Stomach smooth muscle (tissue), 2 donors: ENCODE results near the gene POLA1.
"Not testable (repeated sequence)": the region's sequence is repeated elsewhere in the genome, so short reads cannot be mapped to it uniquely, and the experiment has no call there.

Experiments
- H3K27ac ChIP-seq: one replicate; pipeline ENCODE4 v1.7.0; 2013; ENCODE audit warnings: mild to moderate bottlenecking, low read length, inconsistent platforms
- H3K27me3 ChIP-seq, 2 donors: one replicate each; pipeline ENCODE4 v1.7.0; 2013; ENCODE audit warnings: low read length in 2 of 2; ENCODE audit not compliant: insufficient read depth in 2 of 2, control insufficient read depth in 1 of 2
- H3K36me3 ChIP-seq, 2 donors: one replicate each; pipeline ENCODE4 v1.7.0; 2013; ENCODE audit warnings: low read length in 2 of 2; ENCODE audit not compliant: control insufficient read depth in 2 of 2, insufficient read depth in 2 of 2
- H3K4me1 ChIP-seq: one replicate; pipeline ENCODE4 v1.7.0; 2013; ENCODE audit warnings: low read length; ENCODE audit not compliant: control insufficient read depth, insufficient read depth
- H3K4me3 ChIP-seq, 2 donors: one replicate each; pipeline ENCODE4 v1.7.0; 2013; ENCODE audit warnings: low read length in 2 of 2
- H3K9ac ChIP-seq, 2 donors: one replicate each; pipeline ENCODE4 v1.7.0; 2013; ENCODE audit warnings: low read length in 2 of 2, mild to moderate bottlenecking in 1 of 2
- H3K9me3 ChIP-seq, 2 donors: one replicate each; pipeline ENCODE4 v1.7.0; 2013; ENCODE audit warnings: low read length in 2 of 2; ENCODE audit not compliant: control insufficient read depth in 2 of 2
- donor health status: healthy.
- donor health status: Pancreatic carcinoma.

Gene POLA1

GRCh38 chrX:24693453-24694202, at the start of gene POLA1:
Gene POLA1 (plus strand): TSS chrX:24693918. CDS start chrX:24693962, 44 bp downstream.
- H3K9ac ChIP-seq = peak within 1 kb of the TSS; percentile 47 to 63
- H3K4me1 ChIP-seq = no peaks in the 10 kb centered on the region
- peak within 1 kb of the TSS; percentile 68 for H3K27ac ChIP-seq
- no peaks in the 10 kb centered on the region for H3K9me3 ChIP-seq
- peak within 1 kb of the TSS; percentile 63 to 75 for H3K4me3 ChIP-seq
- no peaks in the 10 kb centered on the region for H3K36me3 ChIP-seq
- H3K27me3 ChIP-seq = no peaks in the 10 kb centered on the region

- H3K9ac ChIP-seq = peak overlapping the region in 1 of 2 donors; percentile 22
- H3K4me1 ChIP-seq = peaks cover 4% of the 10 kb centered on the region
- H3K9me3 ChIP-seq = no peaks in the 10 kb centered on the region
- peak overlapping the region; percentile 23 to 53 for H3K4me3 ChIP-seq
- H3K27ac ChIP-seq = no peak overlapping the region
- no peaks in the 10 kb centered on the region for H3K36me3 ChIP-seq
- H3K27me3 ChIP-seq = peaks cover 0 to 13% of the 10 kb centered on the region in 2 donors
Observed at GRCh38 chrX:24646006-24646405, 47.7 kb upstream of the POLA1 start.

- peak overlapping the region; percentile 55 to 68 for H3K4me3 ChIP-seq
- H3K27ac ChIP-seq = no peak overlapping the region
- no peaks in the 10 kb centered on the region for H3K36me3 ChIP-seq
- H3K9ac ChIP-seq = peak overlapping the region in 1 of 2 donors; percentile 47
- peaks cover 0 to 14% of the 10 kb centered on the region in 2 donors for H3K27me3 ChIP-seq
- H3K4me1 ChIP-seq = peaks cover 4% of the 10 kb centered on the region
- no peaks in the 10 kb centered on the region for H3K9me3 ChIP-seq
Observed at GRCh38 chrX:24646745-24647182, 47.0 kb upstream of the POLA1 start.

GRCh38 chrX:24647257-24648058, 46.3 kb upstream of the POLA1 start, which contains the start of gene PCYT1B:
Gene PCYT1B (minus strand): TSS chrX:24647347. CDS start chrX:24647105, 242 bp downstream.
- Histone ChIP-seq H3K4me1 (peaks cover 4% of the 10 kb centered on the region), H3K9me3 (no peaks in the 10 kb centered on the region), H3K27me3 (peaks cover 0 to 15% of the 10 kb centered on the region in 2 donors), H3K36me3 (no peaks in the 10 kb centered on the region), H3K9ac (peak within 1 kb of the TSS in 1 of 2 donors; percentile 47), H3K27ac (no peak within 1 kb of the TSS), H3K4me3 (peak within 1 kb of the TSS; percentile 55 to 68)

GRCh38 chrX:24648495-24648894, 45.2 kb upstream of the POLA1 start:
- Histone ChIP-seq H3K9me3 (no peaks in the 10 kb centered on the region), H3K36me3 (no peaks in the 10 kb centered on the region), H3K27ac (no peak overlapping the region), H3K4me1 (peaks cover 4% of the 10 kb centered on the region), H3K4me3 (no peak overlapping the region), H3K27me3 (peaks cover 0 to 15% of the 10 kb centered on the region in 2 donors), H3K9ac (no peak overlapping the region)

GRCh38 chrX:24651783-24652182, 41.9 kb upstream of the POLA1 start:
- Histone ChIP-seq H3K27me3 (peaks cover 0 to 15% of the 10 kb centered on the region in 2 donors), H3K4me1 (peaks cover 4% of the 10 kb centered on the region), H3K9ac (no peak overlapping the region), H3K27ac (no peak overlapping the region), H3K4me3 (no peak overlapping the region), H3K9me3 (no peaks in the 10 kb centered on the region), H3K36me3 (no peaks in the 10 kb centered on the region)

- not testable (repeated sequence) for H3K4me1 ChIP-seq, H3K4me3 ChIP-seq, H3K27ac ChIP-seq, H3K9me3 ChIP-seq, H3K36me3 ChIP-seq, H3K27me3 ChIP-seq, H3K9ac ChIP-seq
Observed at GRCh38 chrX:24655679-24656078, 38.0 kb upstream of the POLA1 start.

GRCh38 chrX:24657671-24658386, 35.9 kb upstream of the POLA1 start:
- Histone ChIP-seq H3K27ac (no peak overlapping the region), H3K27me3 (peaks cover 0 to 2% of the 10 kb centered on the region in 2 donors), H3K36me3 (no peaks in the 10 kb centered on the region), H3K4me1 (no peaks in the 10 kb centered on the region), H3K9me3 (no peaks in the 10 kb centered on the region), H3K4me3 (no peak overlapping the region), H3K9ac (no peak overlapping the region)

- H3K4me1 ChIP-seq = no peaks in the 10 kb centered on the region
- H3K9me3 ChIP-seq = no peaks in the 10 kb centered on the region
- peaks cover 0 to 2% of the 10 kb centered on the region in 2 donors for H3K27me3 ChIP-seq
- no peak overlapping the region for H3K4me3 ChIP-seq
- H3K27ac ChIP-seq = no peak overlapping the region
- no peak overlapping the region for H3K9ac ChIP-seq
- no peaks in the 10 kb centered on the region for H3K36me3 ChIP-seq
Observed at GRCh38 chrX:24658421-24658820, 35.3 kb upstream of the POLA1 start.

GRCh38 chrX:24659106-24659505, 34.6 kb upstream of the POLA1 start:
- Histone ChIP-seq H3K36me3 (no peaks in the 10 kb centered on the region), H3K9me3 (no peaks in the 10 kb centered on the region)

More at GRCh38 chrX:24659106-24659505, 34.6 kb upstream of the POLA1 start:
- H3K27ac ChIP-seq = no peak overlapping the region
- no peak overlapping the region for H3K4me3 ChIP-seq
- H3K9ac ChIP-seq = no peak overlapping the region
- H3K4me1 ChIP-seq = no peaks in the 10 kb centered on the region
- peaks cover 0 to 2% of the 10 kb centered on the region in 2 donors for H3K27me3 ChIP-seq
